Measurements from ENCODE around the gene SEPTIN8.
A peak's percentile ranks its signal among the peaks of the same experiment; 100 is the strongest.

Gene SEPTIN8

GRCh38 chr5:132813599-132814502, 36.8 kb upstream of the SEPTIN8 start:
- TF ChIP-seq PKNOX1 (IDR thresholded peaks at IDR 0.05) (no peak), L3MBTL2 (conservative IDR thresholded peaks at IDR 0.05) (peak; percentile 71)
- ChIA-PET CTCF (interaction anchor here (0.7 to 1.2 kb wide), 2 partner anchors 38 to 59 kb away, joined by 3 to 6 read pairs; no protein-coding TSS in a partner anchor), POLR2A (interaction anchor here (1.2 kb wide), 2 partner anchors 13 to 77 kb away, joined by 4 to 5 read pairs; partner anchors contain the start of gene KIF3A)

GRCh38 chr5:132812781-132813598, 36.0 kb upstream of the SEPTIN8 start, which contains the start of gene SOWAHA:
Gene SOWAHA (plus strand): TSS chr5:132813302. CDS start chr5:132813622, 320 bp downstream.
- TF ChIP-seq FOXA1 (IDR thresholded peaks at IDR 0.05) (no peak), TARDBP (IDR thresholded peaks at IDR 0.05) (no peak), CTBP1 (IDR thresholded peaks at IDR 0.05; ENCODE audit: borderline replicate concordance) (no peak), FOXK2 (IDR thresholded peaks at IDR 0.05) (no peak), NFRKB (IDR thresholded peaks at IDR 0.05) (no peak), LEF1 (IDR thresholded peaks at IDR 0.05; ENCODE audit: borderline replicate concordance) (no peak), PKNOX1 (IDR thresholded peaks at IDR 0.05) (no peak), HDGF (IDR thresholded peaks at IDR 0.05; ENCODE audit: borderline replicate concordance) (no peak), SP1 (IDR thresholded peaks at IDR 0.05) (no peak), ZNF384 (IDR thresholded peaks at IDR 0.05) (peak; percentile 30), BHLHE40 (IDR thresholded peaks at IDR 0.05; ENCODE audit: borderline replicate concordance) (no peak), SUZ12 (IDR thresholded peaks at IDR 0.05) (no peak), L3MBTL2 (conservative IDR thresholded peaks at IDR 0.05) (0 out of 2 replicates have a peak, but pooled peaks have one; percentile 13)
- DNase-seq (ENCODE audit: extremely low spot score): peak; percentile 67
- CTCF ChIA-PET: interaction anchor here (0.7 to 1.2 kb wide), 2 partner anchors 37 to 58 kb away, joined by 3 to 6 read pairs; no protein-coding TSS in a partner anchor
- POLR2A ChIA-PET: interaction anchor here (1.2 kb wide), 2 partner anchors 12 to 76 kb away, joined by 4 to 5 read pairs; partner anchors contain the start of gene KIF3A

More at GRCh38 chr5:132813599-132814502, 36.8 kb upstream of the SEPTIN8 start:
- peak; percentile 61 for DNase-seq (ENCODE audit: extremely low spot score)

GRCh38 chr5:132812123-132812765, 35.2 kb upstream of the SEPTIN8 start:
- ChIA-PET CTCF (interaction anchor here (0.5 kb wide), 1 partner anchor 268 kb away, joined by 3 read pairs; no protein-coding TSS in a partner anchor), POLR2A (interaction anchor here (1.3 kb wide), 2 partner anchors 8 to 75 kb away, joined by 3 to 5 read pairs; partner anchors contain the start of gene KIF3A)
- TF ChIP-seq ELF4 (IDR thresholded peaks at IDR 0.05) (no peak), ZNF384 (IDR thresholded peaks at IDR 0.05) (0 out of 2 replicates have a peak, but pooled peaks have one; percentile 44), PKNOX1 (IDR thresholded peaks at IDR 0.05) (no peak), LEF1 (IDR thresholded peaks at IDR 0.05; ENCODE audit: borderline replicate concordance) (no peak)
- no peak for DNase-seq (ENCODE audit: extremely low spot score)

- DNase-seq (ENCODE audit: extremely low spot score): no peak
- ChIA-PET POLR2A (no interaction called here), CTCF (no interaction called here)
- no peak for TF ChIP-seq SUZ12 (IDR thresholded peaks at IDR 0.05)
- no peak for TF ChIP-seq HDGF (IDR thresholded peaks at IDR 0.05; ENCODE audit: borderline replicate concordance)
- no peak for TF ChIP-seq NFRKB (IDR thresholded peaks at IDR 0.05)
- TF ChIP-seq FOXK2 (IDR thresholded peaks at IDR 0.05): no peak
- TF ChIP-seq ARNT (IDR thresholded peaks at IDR 0.05): no peak
- no peak for TF ChIP-seq SP1 (IDR thresholded peaks at IDR 0.05)
- TF ChIP-seq LEF1 (IDR thresholded peaks at IDR 0.05; ENCODE audit: borderline replicate concordance): no peak
- TF ChIP-seq ELF4 (IDR thresholded peaks at IDR 0.05): no peak
- TF ChIP-seq CTBP1 (IDR thresholded peaks at IDR 0.05; ENCODE audit: borderline replicate concordance): no peak
- TF ChIP-seq BHLHE40 (IDR thresholded peaks at IDR 0.05; ENCODE audit: borderline replicate concordance): no peak
- TF ChIP-seq TARDBP (IDR thresholded peaks at IDR 0.05): no peak
- no peak for TF ChIP-seq PKNOX1 (IDR thresholded peaks at IDR 0.05)
- no peak for TF ChIP-seq ZNF384 (IDR thresholded peaks at IDR 0.05)
- no peak for TF ChIP-seq L3MBTL2 (conservative IDR thresholded peaks at IDR 0.05)
- TF ChIP-seq FOXM1 (IDR thresholded peaks at IDR 0.05; ENCODE audit: borderline replicate concordance): no peak
- TF ChIP-seq FOXA1 (IDR thresholded peaks at IDR 0.05): no peak
These were observed 33.6 kb upstream of the SEPTIN8 start for GRCh38 chr5:132810605-132811004.

Measured in HEK293T (cell line).